Measurements from ENCODE around the gene LYPLA2.
"Not testable (repeated sequence)": the region's sequence is repeated elsewhere in the genome, so short reads cannot be mapped to it uniquely, and the experiment has no call there.

The LYPLA2 gene

DNA sequence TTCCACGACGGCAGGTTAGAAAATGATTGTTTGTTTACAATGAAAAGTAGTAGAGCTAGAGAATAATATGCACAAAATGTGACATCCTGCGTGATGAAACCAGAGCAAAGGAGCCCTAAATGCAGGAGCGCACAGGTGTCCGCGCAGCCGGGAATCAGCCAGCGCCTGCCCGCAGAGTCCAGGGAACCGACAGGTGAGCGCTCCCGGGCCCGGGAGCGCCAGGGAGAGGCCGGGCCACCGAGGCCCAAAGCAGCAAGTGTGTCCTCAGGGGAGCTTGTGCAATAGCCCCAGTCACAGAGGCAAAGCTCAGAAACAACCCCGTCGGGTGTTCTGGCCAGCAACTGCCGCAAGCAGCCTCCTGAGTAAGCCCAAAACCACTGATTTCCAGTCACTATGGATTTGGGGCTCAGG is 10.4 kb downstream of the LYPLA2 start:
- no peak for DNase-seq (ENCODE audit: low read depth)

DNA sequence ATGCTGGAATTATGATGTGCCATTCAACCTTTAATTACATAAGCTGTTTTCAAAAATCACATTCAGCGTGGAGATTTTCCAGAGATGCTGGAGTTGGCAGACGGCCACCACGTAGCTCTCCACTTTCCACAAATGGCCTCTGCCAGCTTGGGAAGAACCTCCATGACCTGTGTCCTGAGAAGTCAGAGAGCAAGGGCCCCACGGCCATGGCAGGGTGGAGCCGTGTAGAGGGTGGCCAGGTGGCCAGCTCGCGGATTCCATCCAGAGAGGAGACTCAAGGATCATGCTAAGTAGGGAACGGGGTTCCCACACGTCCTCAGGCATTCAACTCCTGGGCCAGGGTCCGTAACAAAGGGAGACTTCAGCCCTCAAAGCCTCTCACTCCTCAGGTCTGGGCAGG is 10.9 kb downstream of the LYPLA2 start:
- DNase-seq (ENCODE audit: low read depth), result no peak

DNA sequence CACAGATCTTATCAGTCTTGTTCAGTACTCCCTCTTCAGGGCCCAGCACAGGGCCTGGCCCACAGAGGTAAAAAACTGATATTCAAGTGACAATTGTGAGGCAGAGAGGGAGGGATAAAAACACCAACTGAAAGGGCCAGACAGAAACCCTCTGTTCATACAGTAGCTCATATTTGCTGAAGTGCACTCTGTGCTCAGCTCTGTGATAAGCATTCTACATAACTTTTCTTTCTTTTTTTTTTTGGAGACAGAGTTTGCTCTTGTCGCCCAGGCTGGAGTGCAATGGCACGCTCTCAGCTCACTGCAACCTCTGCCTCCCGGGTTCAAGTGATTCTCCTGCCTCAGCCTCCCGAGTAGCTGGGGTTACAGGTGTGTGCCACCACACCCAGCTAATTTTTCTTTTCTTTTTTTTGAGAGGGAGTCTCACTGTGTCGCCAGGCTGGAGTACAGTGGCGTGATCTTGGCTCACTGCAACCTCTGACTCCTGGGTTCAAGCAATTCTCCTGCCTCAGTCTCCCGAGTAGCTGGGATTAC is 11.9 kb downstream of the LYPLA2 start:
- DNase-seq (ENCODE audit: low read depth), result not testable (repeated sequence)

DNA sequence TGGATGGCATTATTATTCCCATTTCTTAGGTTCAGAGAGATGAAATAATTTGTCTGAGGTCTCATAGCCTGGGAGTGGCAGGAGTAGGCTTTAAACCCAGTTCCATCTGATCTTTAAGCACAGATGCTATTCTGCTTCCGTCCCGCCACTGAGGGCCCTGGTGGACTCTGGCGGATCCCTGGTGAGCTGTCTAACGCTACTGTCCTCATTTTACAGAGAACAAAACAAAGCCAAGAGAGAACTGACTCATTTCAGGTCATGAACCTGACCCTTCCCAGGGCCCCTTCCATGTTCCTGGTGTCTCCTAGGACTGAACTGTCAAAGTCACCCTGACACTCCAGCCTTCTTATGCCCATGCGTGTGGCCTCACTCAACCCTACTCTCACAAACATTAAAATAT is 12.7 kb downstream of the LYPLA2 start:
- DNase-seq (ENCODE audit: low read depth), result no peak

- DNase-seq (ENCODE audit: low read depth), result no peak
Observed at GRCh38 chr1:23804183-23804835, 13.4 kb downstream of the LYPLA2 start.

DNA sequence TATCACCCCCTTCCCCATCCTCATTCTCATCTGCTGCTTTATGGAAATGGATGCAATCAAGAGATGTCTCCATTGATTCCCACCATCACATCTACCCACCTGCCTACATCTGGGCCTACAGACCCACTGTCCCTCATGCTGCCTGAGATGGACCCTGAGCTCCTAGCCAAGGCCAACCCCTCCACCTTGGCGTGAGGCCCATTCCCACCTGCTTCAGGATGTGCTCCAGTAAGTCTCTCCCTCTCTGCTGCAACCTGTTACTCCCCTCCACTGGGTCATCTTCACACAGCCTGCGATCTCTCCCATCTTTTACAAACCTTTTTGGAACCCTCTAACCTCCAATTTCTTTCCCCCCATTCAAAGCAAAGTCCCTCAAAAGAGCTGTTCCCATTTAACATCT is 14.1 kb downstream of the LYPLA2 start:
- no peak for DNase-seq (ENCODE audit: low read depth)

DNA sequence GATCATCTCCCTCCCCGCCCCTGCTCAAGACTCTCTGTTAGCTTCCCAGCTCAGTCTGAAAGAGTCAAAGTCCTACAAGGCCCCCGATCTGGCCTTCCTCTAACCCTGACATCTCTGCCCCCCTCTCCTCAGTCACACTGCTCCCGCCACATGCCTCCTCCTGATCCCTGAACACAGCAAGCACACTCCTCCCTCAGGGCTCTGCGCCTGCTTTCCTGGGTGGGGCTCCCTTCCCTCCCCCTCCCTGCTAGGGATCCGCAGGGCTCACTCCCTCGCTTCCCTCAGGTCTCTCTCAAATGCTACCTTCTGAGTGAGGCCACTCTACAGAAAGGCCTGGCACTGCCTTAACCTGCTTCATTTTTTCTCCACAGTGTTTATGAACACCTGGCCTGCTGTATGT is 15.3 kb downstream of the LYPLA2 start:
- no peak for DNase-seq (ENCODE audit: low read depth)

- DNase-seq (ENCODE audit: low read depth), result no peak
Observed at GRCh38 chr1:23807453-23807852, 16.5 kb downstream of the LYPLA2 start.

- peak; percentile 70 for DNase-seq (ENCODE audit: low read depth)
Observed at GRCh38 chr1:23809751-23810171, 18.8 kb downstream of the LYPLA2 start.

GRCh38 chr1:23810818-23811540 is 20.0 kb downstream of the LYPLA2 start:
- DNase-seq (ENCODE audit: low read depth), result no peak

GRCh38 chr1:23814016-23814415 is 23.1 kb downstream of the LYPLA2 start:
- no peak for DNase-seq (ENCODE audit: low read depth)

DNA sequence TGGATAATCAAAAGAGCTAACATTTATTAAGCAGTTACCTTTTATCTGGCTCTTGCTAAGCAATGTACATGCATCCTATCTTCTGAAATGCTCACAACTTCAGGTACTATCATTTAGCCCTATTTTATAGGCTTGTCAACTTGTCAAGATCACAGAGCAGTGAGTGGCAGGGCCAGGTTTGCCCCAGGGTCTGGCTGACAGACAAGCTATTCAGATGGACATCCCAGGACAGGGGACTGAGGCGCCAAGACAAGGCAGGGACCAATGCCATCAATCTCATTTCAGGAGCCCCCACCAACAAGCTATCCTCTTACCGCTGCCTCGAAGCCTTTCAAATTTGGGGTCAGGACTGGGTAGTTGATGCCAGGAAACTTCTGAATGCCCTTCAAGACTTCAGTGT is 25.4 kb downstream of the LYPLA2 start:
- DNase-seq (ENCODE audit: low read depth), result no peak

DNA sequence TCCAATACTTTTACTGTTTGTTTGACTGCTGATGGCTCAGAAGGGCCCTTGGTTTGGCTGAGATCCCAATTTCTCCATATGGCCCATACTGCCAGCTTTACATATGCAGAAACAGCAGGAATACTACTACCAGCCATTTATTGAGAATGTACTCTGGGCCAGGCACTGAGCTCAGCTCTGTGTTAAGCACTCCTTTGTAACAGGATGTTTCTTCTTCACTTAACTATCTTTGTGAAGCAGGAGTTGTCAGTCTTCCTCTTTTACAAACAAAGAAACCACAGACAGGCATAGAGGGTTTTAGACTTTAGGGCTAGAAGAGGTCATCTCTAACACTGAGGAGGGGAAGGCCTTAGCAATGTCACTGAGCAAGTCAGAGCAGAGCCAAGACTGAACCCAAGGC is 26.0 kb downstream of the LYPLA2 start:
- DNase-seq (ENCODE audit: low read depth), result no peak

GRCh38 chr1:23817633-23818032 is 26.7 kb downstream of the LYPLA2 start:
- no peak for DNase-seq (ENCODE audit: low read depth)

- no peak for DNase-seq (ENCODE audit: low read depth)
Observed at GRCh38 chr1:23823767-23824166, 32.8 kb downstream of the LYPLA2 start.

DNA sequence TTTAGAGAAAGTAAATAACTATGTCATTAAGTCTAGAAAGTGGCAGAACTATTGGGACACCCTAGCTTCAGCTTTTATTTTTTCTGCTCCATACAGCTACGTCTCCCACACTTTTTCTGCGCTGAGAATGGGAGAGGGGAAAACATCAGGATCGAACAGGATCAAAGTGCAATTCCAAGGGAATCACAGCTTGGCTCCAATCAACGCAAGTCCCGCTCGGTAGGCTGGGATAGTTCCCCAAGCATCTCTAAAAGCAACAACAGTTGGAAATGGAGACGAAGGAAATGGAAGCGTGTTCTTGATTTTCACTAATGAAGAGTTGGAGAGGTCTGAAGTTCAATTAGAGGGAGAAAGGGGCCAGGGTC is 33.7 kb downstream of the LYPLA2 start:
- DNase-seq (ENCODE audit: low read depth), result no peak

GRCh38 chr1:23825076-23825761 is 34.3 kb downstream of the LYPLA2 start, which contains the start of gene HMGCL:
HMGCL (minus strand) TSS chr1:23825429; CDS start chr1:23825415, 14 bp downstream.
- DNase-seq (ENCODE audit: low read depth), result peak; percentile 85

- no peak for DNase-seq (ENCODE audit: low read depth)
Observed at GRCh38 chr1:23825762-23826522, 35.0 kb downstream of the LYPLA2 start.

DNA sequence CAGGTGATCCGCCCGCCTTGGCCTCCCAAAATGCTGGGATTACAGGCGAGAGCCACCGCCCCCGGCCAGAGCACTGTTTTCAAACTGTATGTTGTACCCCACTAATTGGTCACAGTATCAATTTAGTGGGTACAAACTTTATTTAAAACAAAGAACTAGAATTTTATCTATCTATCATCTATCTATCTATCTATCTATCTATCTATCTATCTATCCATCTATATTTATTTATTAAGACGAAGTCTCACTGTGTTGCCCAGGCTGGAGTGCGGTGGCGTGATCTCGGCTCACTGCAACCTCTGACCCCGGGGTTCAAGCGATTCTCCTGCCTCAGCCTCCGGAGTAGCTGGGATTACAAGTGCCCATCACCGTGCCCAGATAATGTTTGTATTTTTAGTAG is 35.6 kb downstream of the LYPLA2 start:
- not testable (repeated sequence) for DNase-seq (ENCODE audit: low read depth)

- DNase-seq (ENCODE audit: low read depth), result no peak
Observed at GRCh38 chr1:23827717-23828116, 36.8 kb downstream of the LYPLA2 start.

DNA sequence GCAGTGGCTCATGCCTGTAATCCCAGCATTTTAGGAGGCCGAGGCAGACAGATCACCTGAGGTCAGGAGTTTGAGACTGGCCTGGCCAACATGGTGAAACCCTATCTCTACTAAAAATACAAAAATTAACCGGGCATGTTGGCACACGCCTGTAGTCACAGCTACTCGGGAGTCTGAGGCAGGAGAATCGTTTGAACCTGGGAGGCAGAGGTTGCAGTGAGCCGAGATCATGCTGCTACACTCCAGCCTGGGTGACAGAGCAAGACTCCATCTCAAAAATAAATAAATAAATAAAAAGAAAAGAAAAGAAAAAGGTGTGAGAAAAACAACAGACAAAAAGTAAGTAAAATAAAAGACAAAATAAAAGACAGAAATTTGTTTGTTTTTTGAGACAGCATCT is 43.2 kb downstream of the LYPLA2 start:
- not testable (repeated sequence) for DNase-seq (ENCODE audit: low read depth)

- no peak for DNase-seq (ENCODE audit: low read depth)
Observed at GRCh38 chr1:23836037-23836436, 45.1 kb downstream of the LYPLA2 start.
